Forelimb muscle (tissue), 1 donor: ENCODE measurements around the gene REEP2. TPM values are rescaled to one million over a fixed set of nuclear protein-coding genes. Genes with fewer than 3 reads are reported as not detected.

Source experiments
- polyA plus RNA-seq: library from polyadenylated mRNA; unstranded; fragments of 120-200 nt; gene quantifications from one replicate; pipeline ENCODE4 v1.2.1, GENCODE V29; 2013; ENCODE audit not compliant: insufficient read length

The REEP2 gene
- polyA plus RNA-seq, 1 donor, result 20.0 TPM

Other genes starting within 250 kb of the REEP2 start
- gene CDC23, start 225.7 kb upstream of the REEP2 start, polyA plus RNA-seq, result 34.8 TPM
- gene GFRA3, start 164.4 kb upstream of the REEP2 start, polyA plus RNA-seq, result 2.8 TPM
- gene CDC25C, start 107.3 kb upstream of the REEP2 start, polyA plus RNA-seq, result 2.4 TPM
- gene FAM53C, start 100.8 kb upstream of the REEP2 start, polyA plus RNA-seq, result 43.1 TPM
- 59.2 TPM for gene KDM3B, start 86.4 kb upstream of the REEP2 start, polyA plus RNA-seq
- gene EGR1, start 26.4 kb downstream of the REEP2 start, polyA plus RNA-seq, result 152 TPM
- 45.4 TPM for gene ETF1, start 104.2 kb downstream of the REEP2 start, polyA plus RNA-seq
- gene HSPA9, start 136.3 kb downstream of the REEP2 start, polyA plus RNA-seq, result 162 TPM